Right atrium auricular region (tissue), 2 donors: ENCODE data around the gene GARIN5B. TPM values are rescaled to one million over a fixed set of nuclear protein-coding genes. Genes with fewer than 3 reads are reported as not detected.

Source experiments
- DNase-seq: peaks from one replicate; pipeline ENCODE4 v3.0.0-alpha.2; 2019; ENCODE audit warnings: low spot score
- H3K27ac ChIP-seq, 2 donors: fragments of 200-600 bp; sonication (generic); 1 replicate in 1 of 2; 2 replicates in 1 of 2; pipeline ENCODE4 v1.5.1; 2016 to 2019
- H3K27me3 ChIP-seq, 2 donors: fragments of 200-600 bp; sonication (generic); one replicate each; pipeline versions ENCODE4 v1.5.1 to v1.6.0; 2017 to 2019
- H3K36me3 ChIP-seq: fragments of 200-600 bp; sonication (generic); one replicate; pipeline ENCODE4 v1.5.1; 2016
- H3K4me1 ChIP-seq, 2 donors: fragments of 200-600 bp; sonication (generic); one replicate each; pipeline versions ENCODE4 v1.5.1 to v1.6.0; 2017 to 2019
- H3K4me3 ChIP-seq, 2 donors: fragments of 200-600 bp; sonication (generic); 1 replicate in 1 of 2; 2 replicates in 1 of 2; pipeline ENCODE4 v1.5.1; 2017 to 2019; ENCODE audit warnings: mild to moderate bottlenecking in 1 of 2, moderate library complexity in 1 of 2
- H3K9me3 ChIP-seq, 2 donors: fragments of 200-600 bp; sonication (generic); one replicate each; pipeline ENCODE4 v1.5.1; 2019
- CTCF ChIP-seq, 2 donors: fragments of 200-600 bp; sonication (generic); IDR thresholded peaks; one replicate each; pipeline ENCODE4 v1.5.1; 2019; ENCODE audit warnings: antibody characterized with exemption in 2 of 2
- total RNA-seq, 2 donors: library from RNA; depleted of rRNA; stranded (reverse); fragments of >200 nt; gene quantifications; one replicate each; pipeline ENCODE4 v1.1.0, GENCODE V29; 2016

GARIN5B gene
- total RNA-seq, 2 donors from 2014 or later = not detected

- peaks cover 12 to 25% of the 10 kb centered on the region in 2 donors for H3K27me3 ChIP-seq
- no peak overlapping the region for H3K27ac ChIP-seq
- H3K36me3 ChIP-seq = no peaks in the 10 kb centered on the region
- no peak overlapping the region for H3K4me3 ChIP-seq
- H3K4me1 ChIP-seq = peaks cover 0 to 14% of the 10 kb centered on the region in 2 donors
- H3K9me3 ChIP-seq = no peaks in the 10 kb centered on the region
- no peak for TF ChIP-seq CTCF (IDR thresholded peaks at IDR 0.05)
- no peak for DNase-seq
Observed at GRCh38 chr19:55366790-55367189, 3.7 kb upstream of the GARIN5B start.

DNA sequence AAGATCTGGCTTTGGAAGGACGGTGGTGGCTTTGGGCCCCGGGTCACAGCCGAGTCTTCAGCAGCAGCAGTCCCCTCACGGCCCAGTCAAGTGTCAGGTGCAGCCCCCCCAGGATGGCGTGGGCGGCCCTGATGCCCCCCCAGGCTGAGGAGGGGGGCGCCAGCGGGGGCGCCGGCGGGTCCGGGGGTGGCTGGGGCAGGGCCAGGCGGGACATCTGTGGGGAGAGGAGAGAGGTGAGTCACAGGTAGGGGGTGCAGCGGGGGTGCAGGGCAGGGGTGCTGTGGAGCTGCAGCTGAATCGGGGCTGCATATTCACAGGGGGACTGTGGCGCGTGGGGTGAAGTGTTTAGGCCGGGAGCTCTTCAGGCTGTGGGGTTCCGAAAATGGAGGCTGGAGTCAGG lies 2.9 kb upstream of the GARIN5B start:
- TF ChIP-seq CTCF (IDR thresholded peaks at IDR 0.05) = no peak
- Histone ChIP-seq H3K27ac (no peak overlapping the region), H3K4me3 (no peak overlapping the region), H3K36me3 (no peaks in the 10 kb centered on the region), H3K9me3 (no peaks in the 10 kb centered on the region), H3K4me1 (peaks cover 0 to 14% of the 10 kb centered on the region in 2 donors), H3K27me3 (peaks cover 12 to 25% of the 10 kb centered on the region in 2 donors)
- DNase-seq = no peak

DNA sequence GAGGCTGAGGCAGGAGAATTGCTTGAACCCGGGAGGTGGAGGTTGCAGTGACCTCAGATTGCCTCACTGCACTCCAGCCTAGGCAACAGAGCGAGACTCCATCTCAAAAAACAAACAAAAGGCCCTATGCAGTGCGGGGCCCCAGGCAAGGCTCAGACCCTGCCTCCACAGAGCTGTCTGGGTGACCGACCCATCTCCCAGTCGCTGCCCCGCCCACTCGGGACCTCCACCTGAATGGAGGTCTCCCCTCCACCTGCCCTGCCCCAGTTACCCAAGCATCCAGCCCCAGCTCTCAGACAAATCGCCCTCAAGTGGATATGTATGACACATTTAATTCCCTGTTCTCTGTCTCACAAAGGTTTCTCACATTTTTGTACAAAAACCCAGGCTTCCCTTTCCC lies 2.2 kb upstream of the GARIN5B start:
- Histone ChIP-seq H3K4me1 (peaks cover 0 to 14% of the 10 kb centered on the region in 2 donors), H3K36me3 (no peaks in the 10 kb centered on the region), H3K27ac (no peak overlapping the region), H3K27me3 (peaks cover 12 to 21% of the 10 kb centered on the region in 2 donors), H3K9me3 (no peaks in the 10 kb centered on the region), H3K4me3 (no peak overlapping the region)
- DNase-seq = no peak
- TF ChIP-seq CTCF (IDR thresholded peaks at IDR 0.05) = no peak

- TF ChIP-seq CTCF (IDR thresholded peaks at IDR 0.05) = no peak
- Histone ChIP-seq H3K4me1 (no peaks in the 10 kb centered on the region), H3K9me3 (no peaks in the 10 kb centered on the region), H3K27ac (no peak overlapping the region), H3K4me3 (no peak overlapping the region), H3K27me3 (no peaks in the 10 kb centered on the region), H3K36me3 (no peaks in the 10 kb centered on the region)
- DNase-seq = no peak
Observed at GRCh38 chr19:55362174-55362989, 678 bp downstream of the GARIN5B start.

- no peaks in the 10 kb centered on the region for H3K27me3 ChIP-seq
- TF ChIP-seq CTCF (IDR thresholded peaks at IDR 0.05) = no peak
- H3K36me3 ChIP-seq = no peaks in the 10 kb centered on the region
- no peaks in the 10 kb centered on the region for H3K4me1 ChIP-seq
- no peaks in the 10 kb centered on the region for H3K9me3 ChIP-seq
- H3K27ac ChIP-seq = no peak overlapping the region
- no peak overlapping the region for H3K4me3 ChIP-seq
- no peak for DNase-seq
Observed at GRCh38 chr19:55360902-55361301, 2.2 kb downstream of the GARIN5B start.
